ENCODE results near the gene RNF13. TPM values are rescaled to one million over a fixed set of nuclear protein-coding genes. Genes with fewer than 3 reads are reported as not detected.

RNF13 gene
- total and polyA plus RNA-seq, 2 of the 4 experiments (the other 2 are of a cell fraction), result 12.8 to 29.8 TPM

GRCh38 chr3:149767720-149768119 is 45.3 kb upstream of the RNF13 start:
- Histone ChIP-seq H4K20me1 (ENCODE audit: insufficient read depth, low read length) (no peaks in the 10 kb centered on the region), H2AK5ac (ENCODE audit: low read depth, low read length) (no peak overlapping the region), H3K23ac (ENCODE audit: low read depth, low read length) (no peak overlapping the region), H2BK15ac (ENCODE audit: low read depth, low read length) (no peak overlapping the region), H3K36me3 (ENCODE audit: control insufficient read depth, insufficient read depth, low read length) (no peaks in the 10 kb centered on the region), H3K4me3 (ENCODE audit: insufficient read depth, low read depth, low read length) (no peak overlapping the region), H2AK9ac (replicated peaks; ENCODE audit: low read depth, low read length, poor library complexity) (no peak overlapping the region), H3K4ac (ENCODE audit: low read depth, low read length) (no peak overlapping the region), H3K56ac (ENCODE audit: extremely low read depth, insufficient read depth, low read length) (no peak overlapping the region), H4K8ac (ENCODE audit: low read depth in 2 of 2, low read length in 2 of 2) (no peak overlapping the region), H3K79me1 (ENCODE audit: low read depth in 1 of 2, low read length in 2 of 2) (no peaks in the 10 kb centered on the region), H3K4me1 (ENCODE audit: control insufficient read depth, insufficient read depth, low read length) (no peaks in the 10 kb centered on the region), H3K18ac (ENCODE audit: low read depth, low read length) (no peak overlapping the region), H3K9me1 (ENCODE audit: insufficient read depth, low read length) (peaks cover 2% of the 10 kb centered on the region; the same call in 1 of the 2 replicates), H2AFZ (replicated peaks; ENCODE audit: low read length, poor library complexity) (no peak overlapping the region), H4K5ac (ENCODE audit: low read depth, low read length) (no peak overlapping the region), H3K14ac (replicated peaks; ENCODE audit: low read depth, low read length) (no peak overlapping the region), H2BK20ac (ENCODE audit: low read depth, low read length) (no peak overlapping the region), H3K27me3 (ENCODE audit: control insufficient read depth, insufficient read depth, low read length) (peaks cover 33% of the 10 kb centered on the region), H2BK5ac (ENCODE audit: low read depth, low read length, poor library complexity, severe bottlenecking) (no peak overlapping the region), H4K91ac (ENCODE audit: insufficient read depth, low read depth, low read length) (no peak overlapping the region), H3K9ac (ENCODE audit: low read depth, low read length) (no peak overlapping the region), H3K4me2 (ENCODE audit: low read depth, low read length) (no peak overlapping the region), H3K27ac (ENCODE audit: insufficient read depth, low read length) (no peak overlapping the region), H3K9me3 (ENCODE audit: control insufficient read depth, insufficient read depth, low read length) (no peaks in the 10 kb centered on the region), H2BK120ac (ENCODE audit: low read depth, low read length) (no peak overlapping the region)
- dilution Hi-C loops (cut with HindIII; ENCODE audit: low sequenced_read_pairs, unreplicated experiment) (no loop called here), in situ Hi-C loops (cut with MboI; ENCODE audit: low sequenced_read_pairs) (no loop called here), intact Hi-C loops (cut with micrococcal nuclease) (no loop called here)
- POLR2A ChIA-PET (ENCODE audit: unreplicated experiment), result interaction anchor here (0.6 kb wide), 1 partner anchor 38 kb away, joined by 5 read pairs; no protein-coding TSS in a partner anchor
- CTCF ChIA-PET, result interaction anchor here (1.3 to 5.5 kb wide), 3 partner anchors 15 to 112 kb away, joined by 3 to 58 read pairs (median 3); partner anchors contain the start of gene COMMD2
- ATAC-seq (ENCODE audit: low read depth) (no peak), DNase-seq (no peak)
- no TSS peak for BruUV-seq (replicated peaks)
- TF ChIP-seq FOS (IDR thresholded peaks at IDR 0.05; ENCODE audit: low read depth, low read length) (no peak), MAZ (IDR thresholded peaks at IDR 0.05; ENCODE audit: borderline replicate concordance, low read depth, low read length) (no peak), POLR2A (IDR thresholded peaks at IDR 0.05; ENCODE audit: low read depth, low read length) (no peak), RCOR1 (IDR thresholded peaks at IDR 0.05; ENCODE audit: insufficient replicate concordance, low read length) (no peak), MAFK (IDR thresholded peaks at IDR 0.05; ENCODE audit: low read depth, low read length) (no peak), CEBPB (IDR thresholded peaks at IDR 0.05; ENCODE audit: low read depth, low read length) (no peak), RAD21 (IDR thresholded peaks at IDR 0.05; ENCODE audit: low read length) (no peak), ELK1 (IDR thresholded peaks at IDR 0.05; ENCODE audit: borderline replicate concordance, low read depth, low read length) (no peak), CTCF (conservative IDR thresholded peaks at IDR 0.05; ENCODE audit: low read depth, low read length) (no peak), RFX5 (IDR thresholded peaks at IDR 0.05; ENCODE audit: low read depth, low read length) (no peak), BHLHE40 (IDR thresholded peaks at IDR 0.05; ENCODE audit: low read depth, low read length) (no peak), SMC3 (IDR thresholded peaks at IDR 0.05; ENCODE audit: low read depth, low read length) (no peak), NFE2L2 (IDR thresholded peaks at IDR 0.05; ENCODE audit: low read depth, low read length) (no peak), MXI1 (IDR thresholded peaks at IDR 0.05; ENCODE audit: borderline replicate concordance, low read depth, low read length) (no peak), USF2 (IDR thresholded peaks at IDR 0.05; ENCODE audit: low read depth, low read length) (no peak), CHD1 (IDR thresholded peaks at IDR 0.05; ENCODE audit: low read depth, low read length) (no peak)
- WGBS, 2 experiments (ENCODE audit: extremely low coverage in 2 of 2, insufficient read length in 1 of 2), result 95% methylated on average over 4 of the region's 6 CpGs; no CpG with 5 or more reads in 1 of the 2 experiments

Data from IMR-90 (cell line).